Breast epithelium (tissue), 3 donors: Measurements from ENCODE around the gene GPHA2.

Experiments
- CTCF ChIP-seq, 3 donors: fragments of 450-650 bp; IDR thresholded peaks; one replicate each; pipeline ENCODE4 v1.5.1; 2016 to 2017; ENCODE audit warnings: antibody characterized with exemption in 3 of 3, mild to moderate bottlenecking in 3 of 3, moderate library complexity in 3 of 3
- POLR2A ChIP-seq: fragments of 450-650 bp; IDR thresholded peaks from one replicate; pipeline ENCODE4 v1.6.1; 2016; ENCODE audit warnings: antibody characterized with exemption, mild to moderate bottlenecking, moderate library complexity

- TF ChIP-seq CTCF (IDR thresholded peaks at IDR 0.05) (no peak), POLR2A (no peak)
These were observed 44.4 kb downstream of the GPHA2 start for GRCh38 chr11:64891215-64891848.
